Measurements from ENCODE around the gene KMT2D.
A peak's percentile ranks its signal among the peaks of the same experiment; 100 is the strongest.

KMT2D gene

GRCh38 chr12:49060237-49061156, at the start of gene KMT2D:
TSS of gene KMT2D (minus strand) at chr12:49060794. CDS start at chr12:49055324, 5,470 bp downstream.
- Histone ChIP-seq H3K9me3 (ENCODE audit: control insufficient read depth in 2 of 2, low read length in 2 of 2) (no peaks in the 10 kb centered on the region), H3K36me3 (ENCODE audit: control insufficient read depth in 2 of 2, insufficient read depth in 2 of 2, low read length in 2 of 2) (no peaks in the 10 kb centered on the region), H3K4me3 (ENCODE audit: low read length in 2 of 2) (peak within 1 kb of the TSS; percentile 91 to 93), H3K27ac (ENCODE audit: low read depth in 2 of 2, low read length in 2 of 2) (peak within 1 kb of the TSS; percentile 90 to 94), H3K4me1 (ENCODE audit: control insufficient read depth in 2 of 2, insufficient read depth in 2 of 2, low read length in 2 of 2) (peaks cover 40 to 47% of the 10 kb centered on the region in 2 donors), H3K9ac (ENCODE audit: low read depth in 1 of 2, low read length in 2 of 2) (peak within 1 kb of the TSS; percentile 91 to 92), H3K27me3 (ENCODE audit: control insufficient read depth in 2 of 2, insufficient read depth in 2 of 2, low read length in 2 of 2) (no peaks in the 10 kb centered on the region)

GRCh38 chr12:49109641-49110463, 49.3 kb upstream of the KMT2D start:
- peaks cover 15 to 18% of the 10 kb centered on the region in 2 donors for H3K4me1 ChIP-seq (ENCODE audit: control insufficient read depth in 2 of 2, insufficient read depth in 2 of 2, low read length in 2 of 2)

GRCh38 chr12:49108958-49109404, 48.4 kb upstream of the KMT2D start:
- peak overlapping the region; percentile 53 to 79 for H3K9ac ChIP-seq (ENCODE audit: low read depth in 1 of 2, low read length in 2 of 2)
- peaks cover 15 to 18% of the 10 kb centered on the region in 2 donors for H3K4me1 ChIP-seq (ENCODE audit: control insufficient read depth in 2 of 2, insufficient read depth in 2 of 2, low read length in 2 of 2)

More at GRCh38 chr12:49109641-49110463, 49.3 kb upstream of the KMT2D start:
- H3K36me3 ChIP-seq (ENCODE audit: control insufficient read depth in 2 of 2, insufficient read depth in 2 of 2, low read length in 2 of 2) = peaks cover 12 to 14% of the 10 kb centered on the region in 2 donors
- H3K27me3 ChIP-seq (ENCODE audit: control insufficient read depth in 2 of 2, insufficient read depth in 2 of 2, low read length in 2 of 2) = no peaks in the 10 kb centered on the region
- peak overlapping the region; percentile 90 to 97 for H3K4me3 ChIP-seq (ENCODE audit: low read length in 2 of 2)
- H3K9me3 ChIP-seq (ENCODE audit: control insufficient read depth in 2 of 2, low read length in 2 of 2) = no peaks in the 10 kb centered on the region
- H3K27ac ChIP-seq (ENCODE audit: low read depth in 2 of 2, low read length in 2 of 2) = peak overlapping the region; percentile 97 to 98
- H3K9ac ChIP-seq (ENCODE audit: low read depth in 1 of 2, low read length in 2 of 2) = peak overlapping the region; percentile 95 to 99

GRCh38 chr12:49105504-49106084, 45.0 kb upstream of the KMT2D start:
- Histone ChIP-seq H3K4me3 (ENCODE audit: low read length in 2 of 2) (no peak overlapping the region), H3K27ac (ENCODE audit: low read depth in 2 of 2, low read length in 2 of 2) (no peak overlapping the region), H3K4me1 (ENCODE audit: control insufficient read depth in 2 of 2, insufficient read depth in 2 of 2, low read length in 2 of 2) (peaks cover 13 to 15% of the 10 kb centered on the region in 2 donors), H3K36me3 (ENCODE audit: control insufficient read depth in 2 of 2, insufficient read depth in 2 of 2, low read length in 2 of 2) (peaks cover 40 to 51% of the 10 kb centered on the region in 2 donors), H3K27me3 (ENCODE audit: control insufficient read depth in 2 of 2, insufficient read depth in 2 of 2, low read length in 2 of 2) (no peaks in the 10 kb centered on the region), H3K9me3 (ENCODE audit: control insufficient read depth in 2 of 2, low read length in 2 of 2) (no peaks in the 10 kb centered on the region), H3K9ac (ENCODE audit: low read depth in 1 of 2, low read length in 2 of 2) (no peak overlapping the region)

More at GRCh38 chr12:49108958-49109404, 48.4 kb upstream of the KMT2D start:
- peak overlapping the region; percentile 69 to 97 for H3K27ac ChIP-seq (ENCODE audit: low read depth in 2 of 2, low read length in 2 of 2)
- no peaks in the 10 kb centered on the region for H3K9me3 ChIP-seq (ENCODE audit: control insufficient read depth in 2 of 2, low read length in 2 of 2)
- H3K36me3 ChIP-seq (ENCODE audit: control insufficient read depth in 2 of 2, insufficient read depth in 2 of 2, low read length in 2 of 2) = peaks cover 15 to 20% of the 10 kb centered on the region in 2 donors
- peak overlapping the region; percentile 90 to 97 for H3K4me3 ChIP-seq (ENCODE audit: low read length in 2 of 2)
- no peaks in the 10 kb centered on the region for H3K27me3 ChIP-seq (ENCODE audit: control insufficient read depth in 2 of 2, insufficient read depth in 2 of 2, low read length in 2 of 2)

GRCh38 chr12:49104822-49105221, 44.2 kb upstream of the KMT2D start:
- Histone ChIP-seq H3K4me3 (ENCODE audit: low read length in 2 of 2) (no peak overlapping the region), H3K9me3 (ENCODE audit: control insufficient read depth in 2 of 2, low read length in 2 of 2) (no peaks in the 10 kb centered on the region), H3K36me3 (ENCODE audit: control insufficient read depth in 2 of 2, insufficient read depth in 2 of 2, low read length in 2 of 2) (peaks cover 46 to 59% of the 10 kb centered on the region in 2 donors), H3K9ac (ENCODE audit: low read depth in 1 of 2, low read length in 2 of 2) (no peak overlapping the region), H3K27me3 (ENCODE audit: control insufficient read depth in 2 of 2, insufficient read depth in 2 of 2, low read length in 2 of 2) (no peaks in the 10 kb centered on the region), H3K4me1 (ENCODE audit: control insufficient read depth in 2 of 2, insufficient read depth in 2 of 2, low read length in 2 of 2) (peaks cover 13 to 14% of the 10 kb centered on the region in 2 donors), H3K27ac (ENCODE audit: low read depth in 2 of 2, low read length in 2 of 2) (no peak overlapping the region)

- H3K4me3 ChIP-seq (ENCODE audit: low read length in 2 of 2) = no peak overlapping the region
- no peaks in the 10 kb centered on the region for H3K9me3 ChIP-seq (ENCODE audit: control insufficient read depth in 2 of 2, low read length in 2 of 2)
- peaks cover 46 to 71% of the 10 kb centered on the region in 2 donors for H3K36me3 ChIP-seq (ENCODE audit: control insufficient read depth in 2 of 2, insufficient read depth in 2 of 2, low read length in 2 of 2)
- no peak overlapping the region for H3K27ac ChIP-seq (ENCODE audit: low read depth in 2 of 2, low read length in 2 of 2)
- H3K4me1 ChIP-seq (ENCODE audit: control insufficient read depth in 2 of 2, insufficient read depth in 2 of 2, low read length in 2 of 2) = no peaks in the 10 kb centered on the region
- H3K9ac ChIP-seq (ENCODE audit: low read depth in 1 of 2, low read length in 2 of 2) = no peak overlapping the region
- H3K27me3 ChIP-seq (ENCODE audit: control insufficient read depth in 2 of 2, insufficient read depth in 2 of 2, low read length in 2 of 2) = no peaks in the 10 kb centered on the region
Measured at GRCh38 chr12:49100380-49100779, 39.8 kb upstream of the KMT2D start.

- Histone ChIP-seq H3K27me3 (ENCODE audit: control insufficient read depth in 2 of 2, insufficient read depth in 2 of 2, low read length in 2 of 2) (peaks cover 9 to 12% of the 10 kb centered on the region in 2 donors), H3K4me1 (ENCODE audit: control insufficient read depth in 2 of 2, insufficient read depth in 2 of 2, low read length in 2 of 2) (peaks cover 6 to 9% of the 10 kb centered on the region in 2 donors), H3K4me3 (ENCODE audit: low read length in 2 of 2) (no peak overlapping the region), H3K27ac (ENCODE audit: low read depth in 2 of 2, low read length in 2 of 2) (no peak overlapping the region), H3K9me3 (ENCODE audit: control insufficient read depth in 2 of 2, low read length in 2 of 2) (no peaks in the 10 kb centered on the region), H3K36me3 (ENCODE audit: control insufficient read depth in 2 of 2, insufficient read depth in 2 of 2, low read length in 2 of 2) (peaks cover 41 to 56% of the 10 kb centered on the region in 2 donors), H3K9ac (ENCODE audit: low read depth in 1 of 2, low read length in 2 of 2) (no peak overlapping the region)
Measured at GRCh38 chr12:49098703-49099102, 38.1 kb upstream of the KMT2D start.

GRCh38 chr12:49098035-49098451, 37.4 kb upstream of the KMT2D start:
- Histone ChIP-seq H3K9me3 (ENCODE audit: control insufficient read depth in 2 of 2, low read length in 2 of 2) (no peaks in the 10 kb centered on the region), H3K4me1 (ENCODE audit: control insufficient read depth in 2 of 2, insufficient read depth in 2 of 2, low read length in 2 of 2) (peaks cover 6 to 9% of the 10 kb centered on the region in 2 donors), H3K9ac (ENCODE audit: low read depth in 1 of 2, low read length in 2 of 2) (no peak overlapping the region), H3K36me3 (ENCODE audit: control insufficient read depth in 2 of 2, insufficient read depth in 2 of 2, low read length in 2 of 2) (peaks cover 37 to 51% of the 10 kb centered on the region in 2 donors), H3K4me3 (ENCODE audit: low read length in 2 of 2) (no peak overlapping the region), H3K27me3 (ENCODE audit: control insufficient read depth in 2 of 2, insufficient read depth in 2 of 2, low read length in 2 of 2) (peaks cover 15 to 17% of the 10 kb centered on the region in 2 donors), H3K27ac (ENCODE audit: low read depth in 2 of 2, low read length in 2 of 2) (no peak overlapping the region)

- no peak overlapping the region for H3K4me3 ChIP-seq (ENCODE audit: low read length in 2 of 2)
- H3K27ac ChIP-seq (ENCODE audit: low read depth in 2 of 2, low read length in 2 of 2) = no peak overlapping the region
- no peak overlapping the region for H3K9ac ChIP-seq (ENCODE audit: low read depth in 1 of 2, low read length in 2 of 2)
- no peaks in the 10 kb centered on the region for H3K9me3 ChIP-seq (ENCODE audit: control insufficient read depth in 2 of 2, low read length in 2 of 2)
- H3K27me3 ChIP-seq (ENCODE audit: control insufficient read depth in 2 of 2, insufficient read depth in 2 of 2, low read length in 2 of 2) = peaks cover 17 to 22% of the 10 kb centered on the region in 2 donors
- peaks cover 6 to 9% of the 10 kb centered on the region in 2 donors for H3K4me1 ChIP-seq (ENCODE audit: control insufficient read depth in 2 of 2, insufficient read depth in 2 of 2, low read length in 2 of 2)
- H3K36me3 ChIP-seq (ENCODE audit: control insufficient read depth in 2 of 2, insufficient read depth in 2 of 2, low read length in 2 of 2) = peaks cover 31 to 45% of the 10 kb centered on the region in 2 donors
Measured at GRCh38 chr12:49097381-49097780, 36.8 kb upstream of the KMT2D start.
